ENCODE measurements around the gene TNS1.

DNA sequence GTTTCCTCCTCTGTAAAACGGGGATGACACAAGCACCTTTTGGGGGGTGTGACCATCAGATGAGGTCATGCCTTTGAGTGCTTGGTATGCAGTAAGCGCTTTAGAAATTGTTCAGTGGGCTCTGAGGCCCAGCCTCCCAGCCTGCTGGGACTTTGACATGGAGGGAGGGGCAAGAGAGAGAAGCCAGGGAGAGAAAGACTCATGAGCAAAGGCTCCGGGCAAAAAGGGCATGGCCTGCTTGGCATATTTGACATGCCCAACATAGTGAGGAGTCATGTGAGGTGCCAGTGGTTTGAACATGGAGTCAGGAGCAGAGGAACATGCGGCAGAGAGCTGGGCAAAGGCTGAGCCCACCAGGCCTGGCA lies 14.0 kb downstream of the TNS1 start:
- no peak for TF ChIP-seq EZH2phosphoT487 (IDR thresholded peaks at IDR 0.05; ENCODE audit: insufficient read depth, low read depth)
- no peak for TF ChIP-seq EZH2 (IDR thresholded peaks at IDR 0.05; ENCODE audit: insufficient read depth, poor library complexity, severe bottlenecking)

All from GM23248 (cell line).